ENCODE measurements around the gene HSP90AB1.

GRCh38 chr6:44270526-44271405, 23.9 kb downstream of the HSP90AB1 start:
- TF ChIP-seq CTCF (IDR thresholded peaks at IDR 0.05) (no peak), POLR2A (IDR thresholded peaks at IDR 0.05) (no peak), EP300 (IDR thresholded peaks at IDR 0.05) (no peak)

All from stomach (tissue), 4 donors.